ENCODE results near the gene CDKN2B. TPM values are rescaled to one million over a fixed set of nuclear protein-coding genes. Genes with fewer than 3 reads are reported as not detected.

The CDKN2B gene
- not detected in 5 replicates for total RNA-seq (2022; extraction: Qiagen RNA extraction; ENCODE audit: low read depth)

GRCh38 chr9:22008717-22009505 is at the start of gene CDKN2B:
CDKN2B (minus strand) TSS chr9:22009305; CDS start chr9:22008953, 352 bp downstream.

GRCh38 chr9:21994556-21995005 is 14.5 kb downstream of the CDKN2B start, which contains the start of gene CDKN2B-AS1:
CDKN2B-AS1 (plus strand) TSS chr9:21994791.

GRCh38 chr9:21993893-21994555 is 15.1 kb downstream of the CDKN2B start, which contains the start of gene CDKN2A:
CDKN2A (minus strand) TSS chr9:21994392.

Other genes starting within 250 kb of the CDKN2B start
- gene MTAP, start 206.7 kb downstream of the CDKN2B start, total RNA-seq (2022; extraction: Qiagen RNA extraction; ENCODE audit: low read depth), result 8.1 to 22.6 TPM (median 12.7 TPM) in 5 replicates
- gene CDKN2A, start 14.9 kb downstream of the CDKN2B start, total RNA-seq (2022; extraction: Qiagen RNA extraction; ENCODE audit: low read depth), result 0.19 TPM in 1 of 5 replicates, not detected in the others
- not detected in 5 replicates for gene CDKN2B-AS1, start 14.5 kb downstream of the CDKN2B start, total RNA-seq (2022; extraction: Qiagen RNA extraction; ENCODE audit: low read depth)